Measurements from ENCODE around the gene KCNH1.

Gene KCNH1

GRCh38 chr1:210700511-210700910 lies 433.4 kb downstream of the KCNH1 start:
- Histone ChIP-seq H3K9ac (ENCODE audit: low read depth, low read length) (no peak overlapping the region), H3K27me3 (ENCODE audit: insufficient read depth, low read length) (no peaks in the 10 kb centered on the region), H3K4me3 (ENCODE audit: low read length) (no peak overlapping the region), H3K36me3 (ENCODE audit: insufficient read depth, low read depth, low read length) (no peaks in the 10 kb centered on the region), H3K9me3 (ENCODE audit: insufficient read depth, low read depth, low read length) (no peaks in the 10 kb centered on the region), H3K27ac (ENCODE audit: low read length) (no peak overlapping the region), H3K4me1 (ENCODE audit: insufficient read depth, low read length) (no peaks in the 10 kb centered on the region)

GRCh38 chr1:210700083-210700482 lies 433.9 kb downstream of the KCNH1 start:
- Histone ChIP-seq H3K9ac (ENCODE audit: low read depth, low read length) (no peak overlapping the region), H3K36me3 (ENCODE audit: insufficient read depth, low read depth, low read length) (no peaks in the 10 kb centered on the region), H3K27me3 (ENCODE audit: insufficient read depth, low read length) (no peaks in the 10 kb centered on the region), H3K4me3 (ENCODE audit: low read length) (no peak overlapping the region), H3K4me1 (ENCODE audit: insufficient read depth, low read length) (no peaks in the 10 kb centered on the region), H3K9me3 (ENCODE audit: insufficient read depth, low read depth, low read length) (no peaks in the 10 kb centered on the region), H3K27ac (ENCODE audit: low read length) (no peak overlapping the region)

GRCh38 chr1:210698661-210699060 lies 435.3 kb downstream of the KCNH1 start:
- Histone ChIP-seq H3K36me3 (ENCODE audit: insufficient read depth, low read depth, low read length) (no peaks in the 10 kb centered on the region), H3K4me3 (ENCODE audit: low read length) (no peak overlapping the region), H3K27me3 (ENCODE audit: insufficient read depth, low read length) (no peaks in the 10 kb centered on the region), H3K4me1 (ENCODE audit: insufficient read depth, low read length) (no peaks in the 10 kb centered on the region), H3K9me3 (ENCODE audit: insufficient read depth, low read depth, low read length) (no peaks in the 10 kb centered on the region), H3K9ac (ENCODE audit: low read depth, low read length) (no peak overlapping the region), H3K27ac (ENCODE audit: low read length) (no peak overlapping the region)

- no peaks in the 10 kb centered on the region for H3K36me3 ChIP-seq (ENCODE audit: insufficient read depth, low read depth, low read length)
- H3K9ac ChIP-seq (ENCODE audit: low read depth, low read length), result no peak overlapping the region
- H3K4me3 ChIP-seq (ENCODE audit: low read length), result no peak overlapping the region
- H3K27ac ChIP-seq (ENCODE audit: low read length), result no peak overlapping the region
- H3K9me3 ChIP-seq (ENCODE audit: insufficient read depth, low read depth, low read length), result no peaks in the 10 kb centered on the region
- no peaks in the 10 kb centered on the region for H3K4me1 ChIP-seq (ENCODE audit: insufficient read depth, low read length)
- no peaks in the 10 kb centered on the region for H3K27me3 ChIP-seq (ENCODE audit: insufficient read depth, low read length)
These were observed 436.8 kb downstream of the KCNH1 start for GRCh38 chr1:210697185-210697584.

- H3K9ac ChIP-seq (ENCODE audit: low read depth, low read length), result no peak overlapping the region
- H3K9me3 ChIP-seq (ENCODE audit: insufficient read depth, low read depth, low read length), result no peaks in the 10 kb centered on the region
- H3K27ac ChIP-seq (ENCODE audit: low read length), result no peak overlapping the region
- no peaks in the 10 kb centered on the region for H3K4me1 ChIP-seq (ENCODE audit: insufficient read depth, low read length)
- no peak overlapping the region for H3K4me3 ChIP-seq (ENCODE audit: low read length)
- no peaks in the 10 kb centered on the region for H3K27me3 ChIP-seq (ENCODE audit: insufficient read depth, low read length)
- H3K36me3 ChIP-seq (ENCODE audit: insufficient read depth, low read depth, low read length), result no peaks in the 10 kb centered on the region
These were observed 437.2 kb downstream of the KCNH1 start for GRCh38 chr1:210696709-210697108.

GRCh38 chr1:210695026-210695425 lies 438.9 kb downstream of the KCNH1 start:
- no peaks in the 10 kb centered on the region for H3K4me1 ChIP-seq (ENCODE audit: insufficient read depth, low read length)
- H3K27ac ChIP-seq (ENCODE audit: low read length), result no peak overlapping the region
- H3K36me3 ChIP-seq (ENCODE audit: insufficient read depth, low read depth, low read length), result no peaks in the 10 kb centered on the region
- H3K9me3 ChIP-seq (ENCODE audit: insufficient read depth, low read depth, low read length), result no peaks in the 10 kb centered on the region
- no peak overlapping the region for H3K9ac ChIP-seq (ENCODE audit: low read depth, low read length)
- no peak overlapping the region for H3K4me3 ChIP-seq (ENCODE audit: low read length)
- H3K27me3 ChIP-seq (ENCODE audit: insufficient read depth, low read length), result no peaks in the 10 kb centered on the region

- Histone ChIP-seq H3K27me3 (ENCODE audit: insufficient read depth, low read length) (no peaks in the 10 kb centered on the region), H3K27ac (ENCODE audit: low read length) (no peak overlapping the region), H3K9me3 (ENCODE audit: insufficient read depth, low read depth, low read length) (no peaks in the 10 kb centered on the region), H3K4me1 (ENCODE audit: insufficient read depth, low read length) (no peaks in the 10 kb centered on the region), H3K9ac (ENCODE audit: low read depth, low read length) (no peak overlapping the region), H3K4me3 (ENCODE audit: low read length) (no peak overlapping the region), H3K36me3 (ENCODE audit: insufficient read depth, low read depth, low read length) (no peaks in the 10 kb centered on the region)
These were observed 441.2 kb downstream of the KCNH1 start for GRCh38 chr1:210692796-210693195.

GRCh38 chr1:210691039-210691610 lies 442.8 kb downstream of the KCNH1 start:
- Histone ChIP-seq H3K4me3 (ENCODE audit: low read length) (no peak overlapping the region), H3K36me3 (ENCODE audit: insufficient read depth, low read depth, low read length) (no peaks in the 10 kb centered on the region), H3K27me3 (ENCODE audit: insufficient read depth, low read length) (no peaks in the 10 kb centered on the region), H3K9ac (ENCODE audit: low read depth, low read length) (no peak overlapping the region), H3K27ac (ENCODE audit: low read length) (no peak overlapping the region), H3K4me1 (ENCODE audit: insufficient read depth, low read length) (no peaks in the 10 kb centered on the region), H3K9me3 (ENCODE audit: insufficient read depth, low read depth, low read length) (no peaks in the 10 kb centered on the region)

- Histone ChIP-seq H3K4me3 (ENCODE audit: low read length) (no peak overlapping the region), H3K27ac (ENCODE audit: low read length) (no peak overlapping the region), H3K4me1 (ENCODE audit: insufficient read depth, low read length) (no peaks in the 10 kb centered on the region), H3K9ac (ENCODE audit: low read depth, low read length) (no peak overlapping the region), H3K36me3 (ENCODE audit: insufficient read depth, low read depth, low read length) (no peaks in the 10 kb centered on the region), H3K9me3 (ENCODE audit: insufficient read depth, low read depth, low read length) (no peaks in the 10 kb centered on the region), H3K27me3 (ENCODE audit: insufficient read depth, low read length) (no peaks in the 10 kb centered on the region)
These were observed 443.7 kb downstream of the KCNH1 start for GRCh38 chr1:210690236-210690635.

- no peak overlapping the region for H3K27ac ChIP-seq (ENCODE audit: low read length)
- H3K27me3 ChIP-seq (ENCODE audit: insufficient read depth, low read length), result no peaks in the 10 kb centered on the region
- no peaks in the 10 kb centered on the region for H3K36me3 ChIP-seq (ENCODE audit: insufficient read depth, low read depth, low read length)
- no peaks in the 10 kb centered on the region for H3K9me3 ChIP-seq (ENCODE audit: insufficient read depth, low read depth, low read length)
- H3K4me1 ChIP-seq (ENCODE audit: insufficient read depth, low read length), result no peaks in the 10 kb centered on the region
- H3K9ac ChIP-seq (ENCODE audit: low read depth, low read length), result no peak overlapping the region
- no peak overlapping the region for H3K4me3 ChIP-seq (ENCODE audit: low read length)
These were observed 444.1 kb downstream of the KCNH1 start for GRCh38 chr1:210689826-210690225.

- H3K9ac ChIP-seq (ENCODE audit: low read depth, low read length), result no peak overlapping the region
- H3K9me3 ChIP-seq (ENCODE audit: insufficient read depth, low read depth, low read length), result no peaks in the 10 kb centered on the region
- H3K4me3 ChIP-seq (ENCODE audit: low read length), result no peak overlapping the region
- H3K4me1 ChIP-seq (ENCODE audit: insufficient read depth, low read length), result no peaks in the 10 kb centered on the region
- H3K27me3 ChIP-seq (ENCODE audit: insufficient read depth, low read length), result no peaks in the 10 kb centered on the region
- no peak overlapping the region for H3K27ac ChIP-seq (ENCODE audit: low read length)
- no peaks in the 10 kb centered on the region for H3K36me3 ChIP-seq (ENCODE audit: insufficient read depth, low read depth, low read length)
These were observed 445.3 kb downstream of the KCNH1 start for GRCh38 chr1:210688512-210689234.

- Histone ChIP-seq H3K9me3 (ENCODE audit: insufficient read depth, low read depth, low read length) (no peaks in the 10 kb centered on the region), H3K4me3 (ENCODE audit: low read length) (no peak overlapping the region), H3K36me3 (ENCODE audit: insufficient read depth, low read depth, low read length) (no peaks in the 10 kb centered on the region), H3K9ac (ENCODE audit: low read depth, low read length) (no peak overlapping the region), H3K27ac (ENCODE audit: low read length) (no peak overlapping the region), H3K27me3 (ENCODE audit: insufficient read depth, low read length) (no peaks in the 10 kb centered on the region), H3K4me1 (ENCODE audit: insufficient read depth, low read length) (no peaks in the 10 kb centered on the region)
These were observed 446.2 kb downstream of the KCNH1 start for GRCh38 chr1:210687582-210688279.
